Activated naive CD4-positive, alpha-beta T cell treated with anti-CD3 and anti-CD28 coated beads, Interleukin-2, amount 50 U/mL, for 72 hours (primary cell): ENCODE measurements around the gene OR5AU1. TPM values are rescaled to one million over a fixed set of nuclear protein-coding genes. Genes with fewer than 3 reads are reported as not detected.

Experiments used
- ATAC-seq, 2 donors: fragments of 150-1000 bp; cut with Tn5 transposase; 2 replicates each; pipeline ENCODE4 v1.10.0; 2021; ENCODE audit warnings: mild to moderate bottlenecking in 2 of 2, moderate library complexity in 2 of 2
- DNase-seq, 2 donors: peaks; one replicate each; pipeline ENCODE4 v3.0.0; 2021 to 2022; ENCODE audit warnings: low spot score in 2 of 2
- H3K27ac Mint-ChIP-seq, 2 donors: one replicate each; pipeline ENCODE4 v1.8.0; 2022; ENCODE audit warnings: mild to moderate bottlenecking in 2 of 2, mixed read lengths in 2 of 2
- H3K36me3 Mint-ChIP-seq, 2 donors: one replicate each; pipeline ENCODE4 v1.8.0; 2022; ENCODE audit warnings: mixed read lengths in 2 of 2
- H3K9me3 Mint-ChIP-seq, 2 donors: one replicate each; pipeline ENCODE4 v1.8.0; 2022; ENCODE audit warnings: mixed read lengths in 2 of 2
- total RNA-seq, 2 donors: library from RNA; stranded (reverse); gene quantifications; one replicate each; pipeline ENCODE4 v1.2.3, GENCODE V29; 2022

Gene OR5AU1
- total RNA-seq, 2 donors from 2014 or later, result not detected

- H3K9me3 Mint-ChIP-seq, result peaks cover 20 to 22% of the 10 kb centered on the region in 2 donors
- no peak overlapping the region for H3K27ac Mint-ChIP-seq
- H3K36me3 Mint-ChIP-seq, result peaks cover 0 to 18% of the 10 kb centered on the region in 2 donors
- DNase-seq, result no peak
- ATAC-seq, result no peak
Measured at GRCh38 chr14:21142357-21142756, 13.5 kb downstream of the OR5AU1 start.

- DNase-seq (no peak), ATAC-seq (no peak)
- no peaks in the 10 kb centered on the region for H3K9me3 Mint-ChIP-seq
- no peak overlapping the region for H3K27ac Mint-ChIP-seq
- H3K36me3 Mint-ChIP-seq, result no peaks in the 10 kb centered on the region
Measured at GRCh38 chr14:21136024-21136423, 19.8 kb downstream of the OR5AU1 start.

- Mint-ChIP-seq H3K36me3 (no peaks in the 10 kb centered on the region), H3K27ac (no peak overlapping the region), H3K9me3 (no peaks in the 10 kb centered on the region)
- ATAC-seq (no peak), DNase-seq (no peak)
Measured at GRCh38 chr14:21133901-21134300, 22.0 kb downstream of the OR5AU1 start.

- Mint-ChIP-seq H3K36me3 (no peaks in the 10 kb centered on the region), H3K9me3 (peaks cover 0 to 4% of the 10 kb centered on the region in 2 donors), H3K27ac (no peak overlapping the region)
- ATAC-seq (no peak), DNase-seq (no peak)
Measured at GRCh38 chr14:21123429-21123828, 32.4 kb downstream of the OR5AU1 start.

GRCh38 chr14:21121122-21121521, 34.7 kb downstream of the OR5AU1 start:
- peaks cover 0 to 4% of the 10 kb centered on the region in 2 donors for H3K9me3 Mint-ChIP-seq
- no peaks in the 10 kb centered on the region for H3K36me3 Mint-ChIP-seq
- ATAC-seq, result peak in 1 of 2 donors; percentile 47
- no peak overlapping the region for H3K27ac Mint-ChIP-seq
- no peak for DNase-seq

DNA sequence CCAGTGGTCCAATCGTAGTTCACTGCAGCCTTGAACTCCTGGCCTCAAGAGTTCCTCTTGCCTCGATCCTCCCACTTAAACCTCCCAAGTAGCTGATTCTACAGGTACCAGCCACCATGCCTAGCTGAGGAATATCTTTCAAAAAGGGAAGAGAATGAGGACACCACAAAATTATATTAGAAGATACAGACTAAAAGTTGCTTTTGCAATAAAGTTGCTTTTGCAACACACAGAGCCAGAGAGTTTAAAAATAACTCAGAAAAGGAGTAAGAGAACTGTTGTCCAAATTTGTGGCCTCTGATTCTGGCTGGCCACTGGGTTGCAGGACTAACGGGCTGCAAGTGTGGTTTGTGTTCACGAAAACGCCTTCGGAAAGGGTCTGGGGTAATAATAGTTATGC, 35.2 kb downstream of the OR5AU1 start:
- H3K9me3 Mint-ChIP-seq, result peaks cover 0 to 4% of the 10 kb centered on the region in 2 donors
- no peak overlapping the region for H3K27ac Mint-ChIP-seq
- H3K36me3 Mint-ChIP-seq, result no peaks in the 10 kb centered on the region
- no peak for DNase-seq
- no peak for ATAC-seq

- Mint-ChIP-seq H3K27ac (no peak overlapping the region), H3K36me3 (no peaks in the 10 kb centered on the region), H3K9me3 (no peaks in the 10 kb centered on the region)
- ATAC-seq, result no peak
- no peak for DNase-seq
Measured at GRCh38 chr14:21118933-21119332, 36.9 kb downstream of the OR5AU1 start.

- Mint-ChIP-seq H3K27ac (no peak overlapping the region), H3K9me3 (no peaks in the 10 kb centered on the region), H3K36me3 (no peaks in the 10 kb centered on the region)
- ATAC-seq (no peak), DNase-seq (no peak)
Measured at GRCh38 chr14:21113369-21113768, 42.5 kb downstream of the OR5AU1 start.

GRCh38 chr14:21112255-21112654, 43.6 kb downstream of the OR5AU1 start:
- ATAC-seq (no peak), DNase-seq (no peak)
- Mint-ChIP-seq H3K36me3 (no peaks in the 10 kb centered on the region), H3K9me3 (no peaks in the 10 kb centered on the region), H3K27ac (no peak overlapping the region)

DNA sequence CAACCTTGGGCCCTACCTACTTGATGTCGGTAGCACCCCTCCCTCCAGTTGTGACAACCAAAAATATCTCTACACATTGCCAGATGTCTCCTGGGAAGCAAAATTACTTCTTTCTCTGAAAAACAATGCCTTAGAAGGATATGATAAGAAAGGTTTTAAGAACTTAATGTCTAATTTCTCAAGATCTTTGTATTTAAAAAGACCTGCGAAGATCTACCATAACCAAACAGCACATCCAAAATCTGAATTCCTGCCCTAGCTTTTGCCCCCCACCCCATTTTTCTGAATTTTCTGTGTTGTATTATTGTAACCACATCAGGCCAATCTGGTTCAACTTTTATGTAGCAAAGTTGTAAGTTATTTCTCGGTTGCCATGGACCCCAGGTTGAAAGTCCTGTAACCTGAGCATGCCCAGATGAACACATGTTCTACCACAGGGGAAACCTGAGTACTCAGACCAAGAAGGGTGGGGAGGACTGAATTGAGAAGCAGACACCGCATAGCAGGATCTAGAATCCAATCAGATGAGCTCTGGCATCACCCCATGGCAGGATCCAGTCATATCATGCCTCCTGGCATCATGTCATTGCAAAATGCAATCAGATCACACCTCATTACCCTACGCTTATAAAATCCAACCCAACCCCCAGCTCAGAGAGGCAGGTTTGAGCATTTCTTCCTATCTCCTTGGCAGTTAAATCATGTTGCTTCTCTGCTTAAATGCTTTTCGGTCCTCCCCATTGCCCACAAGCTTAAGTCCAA, 46.3 kb downstream of the OR5AU1 start:
- Mint-ChIP-seq H3K27ac (no peak overlapping the region), H3K36me3 (no peaks in the 10 kb centered on the region), H3K9me3 (no peaks in the 10 kb centered on the region)
- DNase-seq (no peak), ATAC-seq (peak; percentile 71 to 94)

- H3K9me3 Mint-ChIP-seq, result no peaks in the 10 kb centered on the region
- no peaks in the 10 kb centered on the region for H3K36me3 Mint-ChIP-seq
- no peak overlapping the region for H3K27ac Mint-ChIP-seq
- ATAC-seq (no peak), DNase-seq (no peak)
Measured at GRCh38 chr14:21108791-21109190, 47.1 kb downstream of the OR5AU1 start.

GRCh38 chr14:21107283-21107800, 48.5 kb downstream of the OR5AU1 start:
- ATAC-seq (no peak), DNase-seq (no peak)
- Mint-ChIP-seq H3K27ac (peak overlapping the region in 1 of 2 donors; percentile 53), H3K36me3 (peaks cover 6 to 11% of the 10 kb centered on the region in 2 donors), H3K9me3 (no peaks in the 10 kb centered on the region)

GRCh38 chr14:21106498-21107282, 49.2 kb downstream of the OR5AU1 start:
- DNase-seq, result peak; percentile 75 to 77
- Mint-ChIP-seq H3K9me3 (no peaks in the 10 kb centered on the region), H3K27ac (peak overlapping the region in 1 of 2 donors; percentile 53)

GRCh38 chr14:21106176-21106497, 49.7 kb downstream of the OR5AU1 start:
- no peak for DNase-seq
- H3K36me3 Mint-ChIP-seq, result peaks cover 6 to 13% of the 10 kb centered on the region in 2 donors
- ATAC-seq, result no peak
- no peak overlapping the region for H3K27ac Mint-ChIP-seq
- H3K9me3 Mint-ChIP-seq, result no peaks in the 10 kb centered on the region

More at GRCh38 chr14:21106498-21107282, 49.2 kb downstream of the OR5AU1 start:
- H3K36me3 Mint-ChIP-seq, result peaks cover 6 to 13% of the 10 kb centered on the region in 2 donors
- ATAC-seq, result no peak

GRCh38 chr14:21105095-21105494, 50.8 kb downstream of the OR5AU1 start:
- Mint-ChIP-seq H3K36me3 (peaks cover 6 to 13% of the 10 kb centered on the region in 2 donors), H3K27ac (peak overlapping the region in 1 of 2 donors; percentile 99), H3K9me3 (no peaks in the 10 kb centered on the region)
- DNase-seq (no peak), ATAC-seq (no peak)
